Cerebellar cortex (tissue), 1 donor: Measurements from ENCODE around the gene OLFML3.

Experiments
- DNase-seq: peaks from one replicate; pipeline ENCODE4 v3.0.0-alpha.2; 2015; ENCODE audit warnings: low spot score

OLFML3 gene

DNA sequence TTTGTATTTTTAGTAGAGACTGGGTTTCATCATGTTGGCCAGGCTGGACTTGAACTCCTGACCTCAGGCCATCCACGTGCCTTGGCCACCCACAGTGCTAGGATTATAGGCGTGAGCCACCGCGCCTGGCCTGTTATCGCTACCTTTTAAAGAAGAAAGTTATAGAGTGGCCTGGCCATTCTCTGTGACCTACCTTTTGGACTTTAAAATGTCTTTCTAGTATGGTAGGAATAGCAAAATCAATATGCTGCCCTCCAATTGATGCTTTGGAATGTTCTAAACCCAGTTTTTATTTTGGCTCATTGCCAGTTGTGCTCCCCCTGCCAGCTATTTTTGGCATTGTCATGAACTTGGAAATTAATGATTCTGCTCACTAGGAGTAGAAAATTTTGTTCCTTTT is 30.3 kb upstream of the OLFML3 start:
- DNase-seq = no peak

DNA sequence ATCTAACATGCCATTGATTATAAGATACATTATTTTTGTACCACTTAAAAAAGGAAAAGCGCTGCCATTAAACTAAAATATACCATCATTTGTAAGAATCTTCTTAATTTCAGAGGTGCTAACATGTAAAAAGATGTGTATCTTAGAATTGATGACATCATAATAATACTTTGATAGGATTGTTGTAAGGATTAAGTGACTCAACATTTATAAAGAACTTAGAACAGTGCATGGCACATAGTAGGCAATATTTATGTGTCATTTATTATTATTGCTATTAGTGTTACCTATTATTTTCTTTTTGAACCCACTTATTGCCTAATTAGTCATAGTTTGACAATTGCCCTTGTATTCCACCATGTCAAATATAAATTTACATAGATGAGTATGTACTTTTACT is 28.4 kb upstream of the OLFML3 start:
- DNase-seq = no peak

DNA sequence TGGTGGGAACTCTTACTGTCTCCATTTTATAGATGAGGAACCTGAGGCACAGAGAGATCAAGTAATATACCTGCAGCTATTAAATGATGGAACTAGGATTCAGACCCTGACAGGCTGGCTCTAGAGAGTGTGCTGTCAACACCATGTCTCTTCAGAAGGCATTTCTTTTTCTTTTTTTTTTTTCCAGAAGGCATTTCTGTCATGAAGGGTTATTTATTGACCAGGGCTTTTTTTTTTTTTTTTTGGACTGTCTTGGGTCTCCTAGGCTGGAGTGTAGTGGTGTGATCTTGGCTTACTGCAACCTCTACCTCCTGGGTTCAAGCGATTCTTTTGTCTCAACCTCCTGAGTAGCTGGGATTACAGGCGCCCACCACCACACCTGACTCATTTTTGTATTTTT is 27.6 kb upstream of the OLFML3 start:
- no peak for DNase-seq

DNA sequence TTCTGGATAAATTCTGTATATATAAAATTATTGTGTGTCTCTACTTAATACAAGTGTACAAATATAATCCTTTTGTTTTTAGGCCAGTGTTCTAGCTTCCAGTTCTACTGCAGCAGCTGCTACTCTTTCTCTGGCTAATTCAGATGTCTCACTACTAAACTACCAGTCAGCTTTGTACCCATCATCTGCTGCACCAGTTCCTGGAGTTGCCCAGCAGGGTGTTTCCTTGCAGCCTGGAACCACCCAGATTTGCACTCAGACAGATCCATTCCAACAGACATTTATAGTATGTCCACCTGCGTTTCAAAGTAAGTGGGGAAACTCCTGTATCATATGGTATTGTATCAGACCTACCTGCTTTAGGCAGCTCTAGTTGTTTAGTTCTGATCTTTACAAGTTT is 21.3 kb upstream of the OLFML3 start:
- no peak for DNase-seq

DNA sequence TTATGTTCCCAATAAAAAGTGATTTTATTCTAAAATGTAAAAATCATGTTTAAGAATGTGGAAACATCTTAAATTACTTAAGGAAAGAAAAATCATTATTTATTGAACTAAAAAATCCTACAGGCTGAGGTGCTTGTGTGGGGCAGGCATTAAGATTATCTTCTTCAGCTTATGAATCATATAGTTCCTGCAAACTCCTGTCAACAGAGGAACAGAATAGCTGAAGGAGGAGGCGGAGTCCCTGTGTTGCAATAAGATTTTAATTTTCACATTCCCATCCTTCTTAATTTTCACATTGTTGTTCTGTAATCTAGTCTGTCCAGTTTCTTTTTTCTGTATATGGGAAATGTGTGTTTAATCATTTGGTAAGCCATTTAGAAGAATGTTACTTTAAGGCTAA is 20.6 kb upstream of the OLFML3 start:
- DNase-seq = no peak

DNA sequence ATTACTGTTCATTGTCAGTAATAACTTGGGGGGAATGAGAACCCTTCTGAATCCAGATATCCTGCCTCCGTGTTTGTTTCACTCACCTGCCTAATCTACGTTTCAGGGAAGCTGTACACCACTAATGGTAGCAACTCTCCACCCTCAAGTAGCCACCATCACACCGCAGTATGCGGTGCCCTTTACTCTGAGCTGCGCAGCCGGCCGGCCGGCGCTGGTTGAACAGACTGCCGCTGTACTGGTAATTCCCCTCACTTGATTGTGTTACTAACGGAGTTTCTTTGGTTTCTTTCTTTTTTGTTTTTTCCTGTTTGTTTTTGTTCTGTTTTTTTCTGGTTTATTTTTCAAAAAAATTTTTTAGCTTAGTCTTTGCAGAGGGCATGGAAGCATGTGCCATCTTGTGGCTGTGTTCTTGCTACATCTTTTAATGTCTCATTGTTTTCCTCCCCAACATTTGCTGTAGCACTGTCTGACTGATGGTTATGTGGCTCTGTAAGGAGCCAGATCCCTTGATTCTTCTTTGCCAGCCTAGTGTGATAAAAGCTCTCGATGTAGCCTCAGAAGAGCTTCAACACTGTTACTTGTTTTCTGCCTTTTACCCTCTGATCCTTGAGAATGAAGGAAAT is 15.9 kb upstream of the OLFML3 start:
- peak; percentile 34 for DNase-seq

DNA sequence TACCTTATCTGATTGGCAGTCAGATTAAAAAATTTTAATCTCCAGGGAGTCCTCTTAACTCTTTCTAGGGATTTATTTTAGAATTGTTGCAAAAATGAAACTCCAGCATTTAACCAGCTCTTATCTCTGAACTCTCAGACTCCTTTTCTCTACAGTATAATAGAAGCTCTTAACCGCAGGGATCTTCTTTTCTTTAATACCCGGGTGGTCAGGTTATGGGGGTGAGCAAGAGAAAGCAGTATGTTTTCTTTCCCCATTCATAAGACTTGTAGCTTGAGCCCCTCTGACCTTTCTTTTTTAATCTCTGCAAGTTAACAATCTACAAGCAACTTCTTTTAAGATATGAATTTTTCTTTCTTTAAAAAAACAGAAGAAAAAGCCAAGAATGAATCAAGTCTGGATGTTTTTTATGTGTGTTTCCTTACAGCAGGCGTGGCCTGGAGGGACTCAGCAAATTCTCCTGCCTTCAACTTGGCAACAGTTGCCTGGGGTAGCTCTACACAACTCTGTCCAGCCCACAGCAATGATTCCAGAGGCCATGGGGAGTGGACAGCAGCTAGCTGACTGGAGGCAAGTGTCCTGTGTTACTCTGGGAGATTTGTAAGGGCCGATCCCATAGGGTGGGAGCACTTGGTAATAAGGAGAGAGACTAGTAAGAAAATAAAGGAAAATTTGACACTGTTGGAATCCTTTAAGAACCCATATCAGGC is 13.4 kb upstream of the OLFML3 start:
- no peak for DNase-seq

DNA sequence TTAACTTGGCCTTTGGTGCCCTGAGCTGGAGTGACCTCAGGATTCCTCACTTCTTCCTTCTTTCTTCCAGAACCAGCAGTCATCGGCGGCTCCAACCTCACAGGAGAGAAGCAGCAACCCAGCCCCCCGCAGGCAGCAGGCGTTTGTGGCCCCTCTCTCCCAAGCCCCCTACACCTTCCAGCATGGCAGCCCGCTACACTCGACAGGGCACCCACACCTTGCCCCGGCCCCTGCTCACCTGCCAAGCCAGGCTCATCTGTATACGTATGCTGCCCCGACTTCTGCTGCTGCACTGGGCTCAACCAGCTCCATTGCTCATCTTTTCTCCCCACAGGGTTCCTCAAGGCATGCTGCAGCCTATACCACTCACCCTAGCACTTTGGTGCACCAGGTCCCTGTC is 6.3 kb upstream of the OLFML3 start:
- DNase-seq = no peak

DNA sequence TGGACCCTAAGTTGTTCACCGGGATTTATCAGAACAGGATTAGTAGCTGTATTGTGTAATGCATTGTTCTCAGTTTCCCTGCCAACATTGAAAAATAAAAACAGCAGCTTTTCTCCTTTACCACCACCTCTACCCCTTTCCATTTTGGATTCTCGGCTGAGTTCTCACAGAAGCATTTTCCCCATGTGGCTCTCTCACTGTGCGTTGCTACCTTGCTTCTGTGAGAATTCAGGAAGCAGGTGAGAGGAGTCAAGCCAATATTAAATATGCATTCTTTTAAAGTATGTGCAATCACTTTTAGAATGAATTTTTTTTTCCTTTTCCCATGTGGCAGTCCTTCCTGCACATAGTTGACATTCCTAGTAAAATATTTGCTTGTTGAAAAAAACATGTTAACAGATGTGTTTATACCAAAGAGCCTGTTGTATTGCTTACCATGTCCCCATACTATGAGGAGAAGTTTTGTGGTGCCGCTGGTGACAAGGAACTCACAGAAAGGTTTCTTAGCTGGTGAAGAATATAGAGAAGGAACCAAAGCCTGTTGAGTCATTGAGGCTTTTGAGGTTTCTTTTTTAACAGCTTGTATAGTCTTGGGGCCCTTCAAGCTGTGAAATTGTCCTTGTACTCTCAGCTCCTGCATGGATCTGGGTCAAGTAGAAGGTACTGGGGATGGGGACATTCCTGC is 3.9 kb upstream of the OLFML3 start:
- no peak for DNase-seq

DNA sequence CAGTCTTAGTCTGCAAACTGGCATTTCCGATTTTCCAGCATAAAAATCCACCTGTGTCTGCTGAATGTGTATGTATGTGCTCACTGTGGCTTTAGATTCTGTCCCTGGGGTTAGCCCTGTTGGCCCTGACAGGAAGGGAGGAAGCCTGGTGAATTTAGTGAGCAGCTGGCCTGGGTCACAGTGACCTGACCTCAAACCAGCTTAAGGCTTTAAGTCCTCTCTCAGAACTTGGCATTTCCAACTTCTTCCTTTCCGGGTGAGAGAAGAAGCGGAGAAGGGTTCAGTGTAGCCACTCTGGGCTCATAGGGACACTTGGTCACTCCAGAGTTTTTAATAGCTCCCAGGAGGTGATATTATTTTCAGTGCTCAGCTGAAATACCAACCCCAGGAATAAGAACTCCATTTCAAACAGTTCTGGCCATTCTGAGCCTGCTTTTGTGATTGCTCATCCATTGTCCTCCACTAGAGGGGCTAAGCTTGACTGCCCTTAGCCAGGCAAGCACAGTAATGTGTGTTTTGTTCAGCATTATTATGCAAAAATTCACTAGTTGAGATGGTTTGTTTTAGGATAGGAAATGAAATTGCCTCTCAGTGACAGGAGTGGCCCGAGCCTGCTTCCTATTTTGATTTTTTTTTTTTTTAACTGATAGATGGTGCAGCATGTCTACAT is 2.5 kb upstream of the OLFML3 start:
- peak; percentile 45 for DNase-seq

DNA sequence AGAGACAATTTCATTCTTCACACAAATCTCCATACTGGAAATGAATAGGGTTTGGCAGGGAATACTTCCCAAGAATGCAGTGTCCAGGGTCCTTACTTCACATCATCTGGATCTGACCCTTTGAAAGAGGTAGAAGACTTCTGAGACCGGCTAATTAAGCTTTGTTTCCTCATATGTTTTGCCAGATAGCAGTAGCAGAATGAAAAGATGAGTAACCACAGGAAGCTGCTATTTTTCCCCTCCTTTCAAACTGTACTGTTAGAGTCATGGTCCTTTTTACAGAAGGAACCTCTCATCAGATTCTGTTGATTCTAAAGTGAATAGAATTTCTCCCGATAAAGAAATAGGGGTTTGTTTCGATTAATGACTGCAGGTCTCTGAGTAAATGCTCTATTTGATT is 1.4 kb upstream of the OLFML3 start:
- DNase-seq = no peak

DNA sequence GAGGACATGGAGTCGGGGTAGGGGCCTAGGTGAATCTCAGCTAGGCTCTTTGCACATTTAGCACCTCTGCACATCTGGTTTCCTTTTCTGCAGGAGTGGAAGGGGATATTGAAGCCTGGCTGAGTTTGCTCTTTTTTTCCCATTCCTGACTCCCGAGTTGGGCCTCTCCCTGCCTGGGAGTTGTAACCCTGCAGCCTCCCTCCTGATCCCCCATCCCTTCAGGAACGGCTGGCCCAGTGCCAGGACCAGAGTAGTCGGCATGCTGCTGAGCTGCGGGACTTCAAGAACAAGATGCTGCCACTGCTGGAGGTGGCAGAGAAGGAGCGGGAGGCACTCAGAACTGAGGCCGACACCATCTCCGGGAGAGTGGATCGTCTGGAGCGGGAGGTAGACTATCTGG is 836 bp downstream of the OLFML3 start:
- peak; percentile 33 for DNase-seq

DNA sequence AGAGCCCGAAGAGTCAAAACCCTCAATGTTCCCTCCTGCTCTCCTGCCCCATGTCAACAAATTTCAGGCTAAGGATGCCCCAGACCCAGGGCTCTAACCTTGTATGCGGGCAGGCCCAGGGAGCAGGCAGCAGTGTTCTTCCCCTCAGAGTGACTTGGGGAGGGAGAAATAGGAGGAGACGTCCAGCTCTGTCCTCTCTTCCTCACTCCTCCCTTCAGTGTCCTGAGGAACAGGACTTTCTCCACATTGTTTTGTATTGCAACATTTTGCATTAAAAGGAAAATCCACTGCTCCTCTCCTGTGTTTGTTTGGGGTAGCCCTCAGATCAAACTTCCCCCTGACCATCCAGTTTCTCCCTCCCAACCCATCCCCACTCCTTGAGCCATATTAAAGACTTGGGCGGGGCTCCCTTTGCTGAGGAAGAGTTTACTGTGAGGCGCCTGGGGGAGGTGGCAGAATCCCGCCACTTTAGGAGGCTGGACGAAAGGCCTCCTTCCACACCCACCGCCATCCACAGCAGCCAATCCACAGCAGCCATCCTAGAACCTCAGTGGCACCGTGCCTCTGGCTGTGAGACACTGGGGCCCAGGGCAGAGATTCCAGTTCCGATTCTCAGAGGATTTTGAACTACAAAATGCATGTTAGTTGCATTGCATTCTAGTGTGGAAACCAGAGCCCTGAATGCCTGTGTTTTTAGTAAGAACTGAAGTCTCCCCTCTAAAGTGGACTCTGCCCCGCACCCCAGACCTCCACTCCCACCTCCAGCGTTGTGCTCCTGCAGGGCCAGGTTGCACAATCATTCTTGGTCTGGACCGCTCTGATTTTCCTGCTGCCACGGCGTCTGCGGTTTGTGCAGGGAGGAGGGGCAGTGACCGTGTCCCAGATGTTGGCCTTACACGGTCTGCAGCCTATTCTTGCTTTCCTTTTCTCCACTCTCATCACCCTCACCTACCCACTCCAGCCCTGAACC is 3.0 kb downstream of the OLFML3 start:
- DNase-seq = no peak

DNA sequence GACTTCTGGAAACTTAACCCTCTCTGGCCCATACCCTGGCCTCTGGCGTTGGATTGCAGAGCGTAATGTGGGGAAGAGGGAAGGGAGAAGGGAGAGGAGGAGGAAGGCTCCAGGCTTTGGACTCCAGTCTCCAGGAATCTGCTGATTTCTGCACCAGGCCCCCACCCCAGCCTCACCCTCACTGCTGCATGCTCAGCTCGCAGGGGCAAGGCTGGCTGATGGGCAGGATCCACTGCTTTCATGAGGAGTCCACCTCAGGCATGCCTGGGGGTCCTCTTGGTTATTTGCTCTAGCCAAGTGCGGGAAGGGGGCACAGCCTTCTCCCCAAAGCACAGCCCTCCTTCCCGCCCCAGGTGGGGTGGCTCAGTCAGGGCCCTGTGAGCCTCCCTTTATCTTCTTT is 3.7 kb downstream of the OLFML3 start:
- no peak for DNase-seq

DNA sequence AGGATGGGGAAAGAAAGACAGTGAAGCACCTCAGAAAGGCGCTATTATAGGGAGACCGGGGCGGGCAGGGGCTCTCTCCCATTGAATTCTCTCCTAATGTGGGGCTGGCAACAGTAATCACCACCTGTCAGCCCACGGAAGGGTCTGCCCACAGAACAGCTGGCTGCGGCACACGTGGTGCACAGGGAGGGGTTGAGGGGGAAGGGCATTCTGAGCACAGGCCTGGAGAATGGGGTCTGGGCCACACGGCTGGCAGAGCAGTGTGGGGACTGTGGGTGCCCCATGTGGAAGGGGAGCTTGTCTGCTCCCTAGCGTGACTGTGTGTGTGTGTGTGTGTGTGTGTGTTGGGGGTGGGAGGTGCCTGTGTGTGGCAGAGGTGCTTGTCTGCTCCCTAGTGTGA is 4.1 kb downstream of the OLFML3 start:
- no peak for DNase-seq

DNA sequence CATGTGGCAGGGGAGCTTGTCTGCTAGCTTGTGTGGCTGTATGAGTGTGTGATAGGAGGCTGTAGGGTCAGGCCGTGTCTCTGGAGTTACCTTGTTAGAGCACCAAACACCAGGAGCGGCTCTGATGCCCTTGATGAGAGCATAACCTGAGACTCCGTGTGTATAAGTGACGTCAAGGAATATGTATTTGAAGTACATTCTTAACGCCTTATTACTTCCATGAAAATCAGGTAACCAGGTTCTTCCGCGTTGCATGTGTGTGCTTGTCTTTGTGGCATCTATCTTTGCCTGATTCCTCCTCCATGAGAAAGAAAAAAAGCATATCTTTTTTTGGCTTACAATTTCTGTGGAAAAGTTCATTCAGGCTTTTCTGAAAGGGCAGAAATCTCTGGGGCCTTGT is 4.6 kb downstream of the OLFML3 start:
- DNase-seq = no peak

DNA sequence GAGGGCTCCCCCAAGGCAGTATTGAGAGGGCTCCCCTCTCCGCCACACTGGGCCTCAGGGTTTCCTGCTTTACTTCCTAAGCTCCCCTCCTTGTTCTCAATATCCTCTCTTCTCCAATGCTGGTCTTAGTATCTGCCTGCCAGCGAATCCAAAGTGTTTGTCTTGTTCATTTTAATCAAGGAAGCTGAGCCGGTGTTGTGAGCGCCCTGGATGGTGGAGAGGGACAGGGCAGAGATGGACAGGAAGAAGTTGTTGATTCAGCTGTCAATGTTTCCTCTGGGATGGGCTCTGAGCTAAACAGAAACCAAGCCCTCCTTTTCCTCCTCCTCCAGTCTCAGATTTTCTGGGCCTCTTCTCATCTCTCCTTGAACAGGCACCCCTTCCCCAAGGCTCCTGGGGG is 5.4 kb downstream of the OLFML3 start:
- DNase-seq = no peak

DNA sequence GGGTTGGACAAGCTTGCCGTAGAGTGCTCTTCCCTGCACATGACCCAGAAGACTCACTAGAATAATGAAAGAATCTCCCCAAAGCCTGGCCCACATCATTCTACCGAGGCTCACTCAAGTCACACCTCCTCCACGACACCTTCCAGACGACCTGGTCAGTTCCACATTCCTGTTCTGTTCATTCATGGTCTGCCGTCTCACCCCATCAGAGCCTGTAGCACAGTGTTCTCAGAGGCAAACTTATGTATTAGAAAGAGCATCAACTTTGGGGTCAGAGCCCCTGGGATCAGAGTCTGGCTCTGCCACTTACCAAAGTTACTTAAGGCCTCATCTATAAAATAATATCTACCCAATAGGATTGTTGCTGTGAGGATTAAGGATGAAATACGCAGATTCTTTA is 7.5 kb downstream of the OLFML3 start:
- DNase-seq = no peak

DNA sequence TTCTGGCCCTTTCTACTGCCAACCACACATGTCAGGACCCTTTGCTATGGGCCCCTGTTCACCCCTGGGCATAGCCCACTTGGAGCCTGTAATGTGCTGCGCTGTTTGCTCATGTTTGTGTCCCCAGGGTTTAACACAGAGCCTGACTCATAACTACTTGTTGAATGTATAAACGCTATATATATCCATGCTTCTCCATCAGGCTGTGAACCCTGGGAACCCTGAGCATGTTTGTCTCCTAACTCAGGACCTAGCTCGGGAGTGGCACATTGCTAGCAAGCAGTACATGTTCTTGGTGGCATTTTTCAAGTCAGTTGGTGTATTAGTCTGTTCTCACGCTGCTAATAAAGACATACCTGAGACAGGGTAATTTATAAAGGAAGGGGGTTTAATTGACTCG is 8.0 kb downstream of the OLFML3 start:
- DNase-seq = no peak

DNA sequence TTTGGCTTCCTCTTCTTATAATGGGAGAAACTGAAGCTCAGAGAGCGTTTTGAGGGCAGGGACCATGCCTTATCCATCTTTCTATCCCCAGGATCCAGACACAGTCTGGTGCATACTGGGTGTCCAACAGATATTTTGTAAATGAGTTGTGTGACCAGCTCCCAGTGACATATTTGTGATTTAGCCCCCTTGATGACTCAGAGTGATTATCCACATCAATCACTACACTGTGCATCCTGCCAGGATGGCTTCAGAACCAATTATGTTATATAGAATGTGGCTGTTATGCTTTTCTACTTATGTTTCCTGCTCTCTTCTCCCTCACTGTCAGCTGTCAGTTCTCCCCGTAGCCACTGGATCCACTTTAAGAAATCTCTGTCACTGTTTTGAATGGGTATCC is 11.3 kb downstream of the OLFML3 start:
- DNase-seq = no peak

DNA sequence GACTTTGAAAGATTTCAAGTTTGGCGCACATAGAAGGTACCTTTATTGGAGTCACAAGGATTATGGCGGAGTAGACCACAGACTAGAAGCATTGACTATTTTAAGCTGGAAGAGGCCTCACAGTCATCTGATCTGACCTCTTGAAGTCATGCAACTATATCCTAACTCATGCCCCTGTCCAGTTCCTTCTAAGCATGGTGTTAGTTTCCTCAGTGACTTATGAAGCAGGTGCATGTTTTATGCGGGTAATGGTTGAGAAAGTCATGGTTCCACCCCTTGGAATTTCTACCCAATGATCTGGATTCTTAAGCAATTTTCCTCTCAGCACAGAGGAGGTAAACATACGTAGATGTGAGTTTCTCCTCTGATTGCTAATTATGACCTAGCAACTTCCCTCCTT is 11.7 kb downstream of the OLFML3 start:
- no peak for DNase-seq

DNA sequence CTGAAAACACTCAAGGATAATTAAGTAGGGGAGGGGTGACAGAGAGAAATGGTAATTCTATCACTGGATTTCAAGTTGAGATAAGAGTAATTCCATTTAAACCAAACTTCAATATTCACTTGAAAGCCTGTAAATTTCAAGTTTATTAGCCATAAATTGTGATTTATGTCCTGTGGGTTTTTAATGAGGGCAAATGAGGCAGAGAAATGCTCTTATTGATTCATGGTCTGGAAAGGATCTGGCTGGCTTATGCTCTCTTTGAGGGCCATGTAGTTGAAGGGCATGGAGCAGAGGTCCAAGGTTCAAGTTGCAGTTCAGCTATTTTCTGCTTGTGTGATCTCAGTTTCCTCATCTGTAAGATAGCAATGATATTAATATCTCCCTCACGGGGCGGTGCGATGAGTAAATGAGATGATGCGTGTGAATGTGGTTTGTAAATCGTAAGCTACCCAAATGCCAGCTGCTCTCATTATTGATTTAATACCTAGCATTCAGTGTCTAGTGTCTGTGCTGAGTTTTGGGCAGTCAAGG is 12.3 kb downstream of the OLFML3 start:
- DNase-seq = no peak
